GM23338 (cell line): ENCODE data around the gene HSPA9. TPM values are rescaled to one million over a fixed set of nuclear protein-coding genes. Genes with fewer than 3 reads are reported as not detected.

Experiments used
- ATAC-seq: fragments of 200-7000 bp; cut with Tn5 transposase; 3 replicates; pipeline ENCODE4 v1.9.1; 2020
- DNase-seq: peaks from one replicate; pipeline ENCODE4 v3.0.0-alpha.2; 2015; ENCODE audit warnings: low spot score
- H2AFZ ChIP-seq: fragments of 200-600 bp; sonication (generic); 2 replicates; pipeline ENCODE4 v1.8.0; 2016; ENCODE audit warnings: antibody characterized with exemption, mild to moderate bottlenecking, moderate library complexity
- H3F3A ChIP-seq: fragments of 200-600 bp; sonication (generic); replicated peaks from 2 replicates; pipeline ENCODE4 v1.8.0; 2017; ENCODE audit warnings: antibody characterized with exemption, mixed run types, low read depth
- H3K27ac ChIP-seq: fragments of 200-600 bp; sonication (generic); 2 replicates; pipeline ENCODE4 v1.6.1; 2016; ENCODE audit warnings: low read depth
- H3K27me3 ChIP-seq: fragments of 200-600 bp; sonication (generic); 2 replicates; pipeline ENCODE4 v1.8.0; 2016; ENCODE audit warnings: mild to moderate bottlenecking, mixed run types, moderate library complexity; ENCODE audit not compliant: insufficient read depth
- H3K36me3 ChIP-seq: fragments of 200-600 bp; sonication (generic); 2 replicates; pipeline ENCODE4 v1.8.0; 2016; ENCODE audit warnings: mild to moderate bottlenecking; ENCODE audit not compliant: insufficient read depth
- H3K4me1 ChIP-seq: fragments of 200-600 bp; sonication (generic); 2 replicates; pipeline ENCODE4 v1.8.0; 2016; ENCODE audit warnings: mild to moderate bottlenecking, moderate library complexity; ENCODE audit not compliant: insufficient read depth
- H3K4me2 ChIP-seq: fragments of 200-600 bp; sonication (generic); 2 replicates; pipeline ENCODE4 v1.7.1; 2017; ENCODE audit warnings: mixed run types
- H3K4me3 ChIP-seq: fragments of 200-600 bp; sonication (generic); 2 replicates; pipeline ENCODE4 v1.6.1; 2016; ENCODE audit warnings: mixed run types
- H3K79me2 ChIP-seq: fragments of 200-600 bp; sonication (generic); replicated peaks from 2 replicates; pipeline ENCODE4 v1.8.0; 2017; ENCODE audit warnings: mild to moderate bottlenecking; ENCODE audit not compliant: insufficient read depth
- H3K9me2 ChIP-seq: fragments of 200-600 bp; sonication (generic); 2 replicates; pipeline ENCODE4 v1.8.0; 2017; ENCODE audit not compliant: insufficient read depth
- H4K20me1 ChIP-seq: fragments of 200-600 bp; sonication (generic); replicated peaks from 2 replicates; pipeline ENCODE4 v1.8.0; 2017; ENCODE audit warnings: mild to moderate bottlenecking; ENCODE audit not compliant: insufficient read depth
- H3K27ac Mint-ChIP-seq: 2 replicates; pipeline ENCODE4 v1.8.0; 2020; ENCODE audit warnings: inconsistent platforms, mild to moderate bottlenecking, moderate library complexity, mixed read lengths
- H3K27me3 Mint-ChIP-seq: 3 replicates; pipeline ENCODE4 v1.8.0; 2022; ENCODE audit warnings: low read depth, mild to moderate bottlenecking, moderate library complexity, mixed read lengths, inconsistent platforms; ENCODE audit not compliant: insufficient read depth, poor library complexity
- H3K36me3 Mint-ChIP-seq: 3 replicates; pipeline ENCODE4 v1.8.0; 2021; ENCODE audit warnings: low read depth, mild to moderate bottlenecking, inconsistent platforms, moderate library complexity, mixed read lengths
- H3K4me1 Mint-ChIP-seq: 3 replicates; pipeline ENCODE4 v1.8.0; 2020; ENCODE audit warnings: mild to moderate bottlenecking, inconsistent platforms, mixed read lengths
- H3K4me3 Mint-ChIP-seq: 3 replicates; pipeline ENCODE4 v1.8.0; 2021; ENCODE audit warnings: moderate library complexity, mild to moderate bottlenecking, inconsistent platforms, mixed read lengths
- H3K9me3 Mint-ChIP-seq: 3 replicates; pipeline ENCODE4 v1.8.0; 2020; ENCODE audit warnings: moderate library complexity, mild to moderate bottlenecking, inconsistent platforms, mixed read lengths
- CREB1 ChIP-seq: fragments of 250-450 bp; sonication (Bioruptor Pico); IDR thresholded peaks from 2 replicates; pipeline ENCODE4 v1.5.0; 2020; ENCODE audit warnings: low read depth, mild to moderate bottlenecking, moderate library complexity
- EZH2 ChIP-seq: fragments of 200-600 bp; sonication (generic); IDR thresholded peaks from one replicate; pipeline ENCODE4 v1.8.0; 2017; ENCODE audit warnings: antibody characterized with exemption, mild to moderate bottlenecking, low read depth; ENCODE audit not compliant: unreplicated experiment
- EZH2phosphoT487 ChIP-seq: fragments of 200-600 bp; sonication (generic); IDR thresholded peaks from one replicate; pipeline ENCODE4 v1.8.1; 2018; ENCODE audit warnings: antibody characterized with exemption; ENCODE audit not compliant: unreplicated experiment
- JUNB ChIP-seq: IDR thresholded peaks from one replicate; pipeline ENCODE4 v1.6.1; 2016; ENCODE audit warnings: antibody characterized with exemption; ENCODE audit not compliant: unreplicated experiment
- NANOG ChIP-seq: IDR thresholded peaks from 2 replicates; pipeline ENCODE4 v1.6.1; 2016; ENCODE audit warnings: antibody characterized with exemption, borderline replicate concordance
- POLR2AphosphoS5 ChIP-seq: IDR thresholded peaks from 2 replicates; pipeline ENCODE4 v1.6.1; 2016; ENCODE audit warnings: antibody characterized with exemption, low read depth
- STAT1 ChIP-seq: IDR thresholded peaks from one replicate; pipeline ENCODE4 v1.6.1; 2016; ENCODE audit warnings: antibody characterized with exemption; ENCODE audit not compliant: unreplicated experiment
- ZNF114 ChIP-seq: fragments of 250-450 bp; sonication (Bioruptor Pico); IDR thresholded peaks from 2 replicates; pipeline ENCODE4 v1.5.0; 2020; ENCODE audit warnings: mild to moderate bottlenecking, moderate library complexity
- ZNF331 ChIP-seq: fragments of 250-450 bp; sonication (Bioruptor Pico); IDR thresholded peaks from 2 replicates; pipeline ENCODE4 v1.5.0; 2020; ENCODE audit warnings: low read depth, mild to moderate bottlenecking, moderate library complexity
- polyA plus RNA-seq: library from polyadenylated mRNA; unstranded; fragments of >200 nt; fragmentation: Nextera tagmentation; extraction: Ambion mirVana; gene quantifications from 2 replicates; pipeline ENCODE4 v1.2.1, GENCODE V29; 2016
- total RNA-seq: library from RNA; depleted of rRNA; stranded (reverse); fragments of >200 nt; shearing (Covaris generic); gene quantifications from 2 replicates; pipeline ENCODE4 v1.2.3, GENCODE V29; 2014
- TF ChIP-seq, protein P1 (sequence below): IDR thresholded peaks from one replicate; pipeline ENCODE4 v1.6.1; 2018; ENCODE audit warnings: antibody characterized with exemption; ENCODE audit not compliant: unreplicated experiment
- TF ChIP-seq, protein P2 (sequence below): fragments of 250-450 bp; sonication (Bioruptor Pico); IDR thresholded peaks from 2 replicates; pipeline ENCODE4 v1.5.0; 2020; ENCODE audit warnings: mild to moderate bottlenecking, moderate library complexity
- TF ChIP-seq, protein P3 (sequence below): IDR thresholded peaks from 2 replicates; pipeline ENCODE4 v1.6.1; 2016; ENCODE audit warnings: antibody characterized with exemption
- TF ChIP-seq, protein P4 (sequence below), 2 experiments: fragments of 200-600 bp in 1 of 2; sonication (generic) in 1 of 2; conservative IDR thresholded peaks; 2 replicates each; pipeline versions ENCODE4 v1.5.1 to v1.6.1; 2016 to 2017; ENCODE audit warnings: antibody characterized with exemption in 2 of 2, low read depth in 2 of 2, mild to moderate bottlenecking in 2 of 2, moderate library complexity in 1 of 2

Gene HSPA9
- total and polyA plus RNA-seq, 2 experiments from 2014 or later = 302 to 751 TPM

DNA sequence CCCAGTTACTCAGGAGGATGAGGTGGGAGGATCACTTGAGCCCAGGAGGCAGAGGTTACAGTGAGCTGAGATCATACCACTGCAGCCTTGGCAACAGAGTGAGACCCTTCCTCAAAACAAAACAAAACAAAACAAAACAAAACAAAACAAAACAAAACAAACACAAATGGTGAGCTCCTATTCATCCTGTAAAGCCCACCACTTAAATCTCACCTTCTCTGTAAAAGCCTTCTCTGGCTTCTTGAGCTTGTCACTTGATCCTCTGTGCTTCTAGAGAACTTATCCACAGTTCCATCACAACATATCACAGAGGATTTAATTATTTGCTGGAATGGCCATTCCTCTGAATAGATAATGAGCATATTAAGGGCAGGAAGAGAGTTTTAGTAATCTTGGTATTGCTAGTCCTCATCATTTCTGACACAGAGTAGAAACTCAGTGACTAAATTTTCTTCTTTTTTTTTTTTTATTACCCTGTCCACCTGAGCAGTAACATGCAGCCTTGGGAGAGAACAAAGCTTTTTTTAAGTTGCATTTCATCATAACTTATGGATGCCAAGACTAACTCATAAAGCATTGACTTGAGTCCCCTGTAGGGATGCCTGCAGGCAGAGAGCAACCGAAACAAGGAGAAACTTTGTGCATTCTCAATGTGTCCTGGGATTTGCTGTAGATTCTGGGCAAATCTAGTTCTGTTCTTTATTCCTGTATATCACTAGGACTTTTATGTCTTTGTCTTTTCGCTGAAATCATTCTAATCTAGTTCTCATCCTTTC, 13.0 kb upstream of the HSPA9 start:
- no peaks in the 10 kb centered on the region; the same call in 1 of the 2 replicates for H4K20me1 ChIP-seq
- H3K27ac ChIP-seq = no peak overlapping the region
- Mint-ChIP-seq H3K27me3 (peaks cover 6% of the 10 kb centered on the region), H3K36me3 (no peaks in the 10 kb centered on the region), H3K27ac (no peak overlapping the region), H3K9me3 (no peaks in the 10 kb centered on the region), H3K4me3 (no peak overlapping the region), H3K4me1 (no peaks in the 10 kb centered on the region; the same call in 2 of the 3 replicates)
- no peak overlapping the region for H3K4me2 ChIP-seq
- no peak for ATAC-seq
- no peaks in the 10 kb centered on the region for H3K36me3 ChIP-seq
- H3K27me3 ChIP-seq = no peaks in the 10 kb centered on the region
- DNase-seq = no peak
- H3K4me3 ChIP-seq = no peak overlapping the region
- no peaks in the 10 kb centered on the region for H3F3A ChIP-seq
- no peaks in the 10 kb centered on the region for H3K4me1 ChIP-seq
- no peaks in the 10 kb centered on the region for H3K9me2 ChIP-seq
- no peak overlapping the region for H2AFZ ChIP-seq
- no peaks in the 10 kb centered on the region for H3K79me2 ChIP-seq
- TF ChIP-seq POLR2AphosphoS5 = no peak
- TF ChIP-seq, protein P1, sequence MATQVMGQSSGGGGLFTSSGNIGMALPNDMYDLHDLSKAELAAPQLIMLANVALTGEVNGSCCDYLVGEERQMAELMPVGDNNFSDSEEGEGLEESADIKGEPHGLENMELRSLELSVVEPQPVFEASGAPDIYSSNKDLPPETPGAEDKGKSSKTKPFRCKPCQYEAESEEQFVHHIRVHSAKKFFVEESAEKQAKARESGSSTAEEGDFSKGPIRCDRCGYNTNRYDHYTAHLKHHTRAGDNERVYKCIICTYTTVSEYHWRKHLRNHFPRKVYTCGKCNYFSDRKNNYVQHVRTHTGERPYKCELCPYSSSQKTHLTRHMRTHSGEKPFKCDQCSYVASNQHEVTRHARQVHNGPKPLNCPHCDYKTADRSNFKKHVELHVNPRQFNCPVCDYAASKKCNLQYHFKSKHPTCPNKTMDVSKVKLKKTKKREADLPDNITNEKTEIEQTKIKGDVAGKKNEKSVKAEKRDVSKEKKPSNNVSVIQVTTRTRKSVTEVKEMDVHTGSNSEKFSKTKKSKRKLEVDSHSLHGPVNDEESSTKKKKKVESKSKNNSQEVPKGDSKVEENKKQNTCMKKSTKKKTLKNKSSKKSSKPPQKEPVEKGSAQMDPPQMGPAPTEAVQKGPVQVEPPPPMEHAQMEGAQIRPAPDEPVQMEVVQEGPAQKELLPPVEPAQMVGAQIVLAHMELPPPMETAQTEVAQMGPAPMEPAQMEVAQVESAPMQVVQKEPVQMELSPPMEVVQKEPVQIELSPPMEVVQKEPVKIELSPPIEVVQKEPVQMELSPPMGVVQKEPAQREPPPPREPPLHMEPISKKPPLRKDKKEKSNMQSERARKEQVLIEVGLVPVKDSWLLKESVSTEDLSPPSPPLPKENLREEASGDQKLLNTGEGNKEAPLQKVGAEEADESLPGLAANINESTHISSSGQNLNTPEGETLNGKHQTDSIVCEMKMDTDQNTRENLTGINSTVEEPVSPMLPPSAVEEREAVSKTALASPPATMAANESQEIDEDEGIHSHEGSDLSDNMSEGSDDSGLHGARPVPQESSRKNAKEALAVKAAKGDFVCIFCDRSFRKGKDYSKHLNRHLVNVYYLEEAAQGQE = no peak
- no peak for TF ChIP-seq NANOG
- TF ChIP-seq, protein P2, sequence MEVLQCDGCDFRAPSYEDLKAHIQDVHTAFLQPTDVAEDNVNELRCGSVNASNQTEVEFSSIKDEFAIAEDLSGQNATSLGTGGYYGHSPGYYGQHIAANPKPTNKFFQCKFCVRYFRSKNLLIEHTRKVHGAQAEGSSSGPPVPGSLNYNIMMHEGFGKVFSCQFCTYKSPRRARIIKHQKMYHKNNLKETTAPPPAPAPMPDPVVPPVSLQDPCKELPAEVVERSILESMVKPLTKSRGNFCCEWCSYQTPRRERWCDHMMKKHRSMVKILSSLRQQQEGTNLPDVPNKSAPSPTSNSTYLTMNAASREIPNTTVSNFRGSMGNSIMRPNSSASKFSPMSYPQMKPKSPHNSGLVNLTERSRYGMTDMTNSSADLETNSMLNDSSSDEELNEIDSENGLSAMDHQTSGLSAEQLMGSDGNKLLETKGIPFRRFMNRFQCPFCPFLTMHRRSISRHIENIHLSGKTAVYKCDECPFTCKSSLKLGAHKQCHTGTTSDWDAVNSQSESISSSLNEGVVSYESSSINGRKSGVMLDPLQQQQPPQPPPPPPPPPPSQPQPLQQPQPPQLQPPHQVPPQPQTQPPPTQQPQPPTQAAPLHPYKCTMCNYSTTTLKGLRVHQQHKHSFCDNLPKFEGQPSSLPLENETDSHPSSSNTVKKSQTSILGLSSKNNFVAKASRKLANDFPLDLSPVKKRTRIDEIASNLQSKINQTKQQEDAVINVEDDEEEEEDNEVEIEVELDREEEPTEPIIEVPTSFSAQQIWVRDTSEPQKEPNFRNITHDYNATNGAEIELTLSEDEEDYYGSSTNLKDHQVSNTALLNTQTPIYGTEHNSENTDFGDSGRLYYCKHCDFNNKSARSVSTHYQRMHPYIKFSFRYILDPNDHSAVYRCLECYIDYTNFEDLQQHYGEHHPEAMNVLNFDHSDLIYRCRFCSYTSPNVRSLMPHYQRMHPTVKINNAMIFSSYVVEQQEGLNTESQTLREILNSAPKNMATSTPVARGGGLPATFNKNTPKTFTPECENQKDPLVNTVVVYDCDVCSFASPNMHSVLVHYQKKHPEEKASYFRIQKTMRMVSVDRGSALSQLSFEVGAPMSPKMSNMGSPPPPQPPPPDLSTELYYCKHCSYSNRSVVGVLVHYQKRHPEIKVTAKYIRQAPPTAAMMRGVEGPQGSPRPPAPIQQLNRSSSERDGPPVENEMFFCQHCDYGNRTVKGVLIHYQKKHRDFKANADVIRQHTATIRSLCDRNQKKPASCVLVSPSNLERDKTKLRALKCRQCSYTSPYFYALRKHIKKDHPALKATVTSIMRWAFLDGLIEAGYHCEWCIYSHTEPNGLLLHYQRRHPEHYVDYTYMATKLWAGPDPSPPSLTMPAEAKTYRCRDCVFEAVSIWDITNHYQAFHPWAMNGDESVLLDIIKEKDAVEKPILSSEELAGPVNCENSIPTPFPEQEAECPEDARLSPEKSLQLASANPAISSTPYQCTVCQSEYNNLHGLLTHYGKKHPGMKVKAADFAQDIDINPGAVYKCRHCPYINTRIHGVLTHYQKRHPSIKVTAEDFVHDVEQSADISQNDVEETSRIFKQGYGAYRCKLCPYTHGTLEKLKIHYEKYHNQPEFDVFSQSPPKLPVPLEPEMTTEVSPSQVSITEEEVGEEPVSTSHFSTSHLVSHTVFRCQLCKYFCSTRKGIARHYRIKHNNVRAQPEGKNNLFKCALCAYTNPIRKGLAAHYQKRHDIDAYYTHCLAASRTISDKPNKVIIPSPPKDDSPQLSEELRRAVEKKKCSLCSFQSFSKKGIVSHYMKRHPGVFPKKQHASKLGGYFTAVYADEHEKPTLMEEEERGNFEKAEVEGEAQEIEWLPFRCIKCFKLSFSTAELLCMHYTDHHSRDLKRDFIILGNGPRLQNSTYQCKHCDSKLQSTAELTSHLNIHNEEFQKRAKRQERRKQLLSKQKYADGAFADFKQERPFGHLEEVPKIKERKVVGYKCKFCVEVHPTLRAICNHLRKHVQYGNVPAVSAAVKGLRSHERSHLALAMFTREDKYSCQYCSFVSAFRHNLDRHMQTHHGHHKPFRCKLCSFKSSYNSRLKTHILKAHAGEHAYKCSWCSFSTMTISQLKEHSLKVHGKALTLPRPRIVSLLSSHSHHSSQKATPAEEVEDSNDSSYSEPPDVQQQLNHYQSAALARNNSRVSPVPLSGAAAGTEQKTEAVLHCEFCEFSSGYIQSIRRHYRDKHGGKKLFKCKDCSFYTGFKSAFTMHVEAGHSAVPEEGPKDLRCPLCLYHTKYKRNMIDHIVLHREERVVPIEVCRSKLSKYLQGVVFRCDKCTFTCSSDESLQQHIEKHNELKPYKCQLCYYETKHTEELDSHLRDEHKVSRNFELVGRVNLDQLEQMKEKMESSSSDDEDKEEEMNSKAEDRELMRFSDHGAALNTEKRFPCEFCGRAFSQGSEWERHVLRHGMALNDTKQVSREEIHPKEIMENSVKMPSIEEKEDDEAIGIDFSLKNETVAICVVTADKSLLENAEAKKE (CRISPR knock-in tag) = no peak
- TF ChIP-seq ZNF331 = no peak
- TF ChIP-seq, protein P3, sequence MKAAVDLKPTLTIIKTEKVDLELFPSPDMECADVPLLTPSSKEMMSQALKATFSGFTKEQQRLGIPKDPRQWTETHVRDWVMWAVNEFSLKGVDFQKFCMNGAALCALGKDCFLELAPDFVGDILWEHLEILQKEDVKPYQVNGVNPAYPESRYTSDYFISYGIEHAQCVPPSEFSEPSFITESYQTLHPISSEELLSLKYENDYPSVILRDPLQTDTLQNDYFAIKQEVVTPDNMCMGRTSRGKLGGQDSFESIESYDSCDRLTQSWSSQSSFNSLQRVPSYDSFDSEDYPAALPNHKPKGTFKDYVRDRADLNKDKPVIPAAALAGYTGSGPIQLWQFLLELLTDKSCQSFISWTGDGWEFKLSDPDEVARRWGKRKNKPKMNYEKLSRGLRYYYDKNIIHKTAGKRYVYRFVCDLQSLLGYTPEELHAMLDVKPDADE = no peak
- no peak for TF ChIP-seq JUNB
- TF ChIP-seq EZH2phosphoT487 = no peak
- no peak for TF ChIP-seq CREB1 (CRISPR knock-in tag)
- no peak for TF ChIP-seq ZNF114 (CRISPR knock-in tag)
- TF ChIP-seq, protein P4, sequence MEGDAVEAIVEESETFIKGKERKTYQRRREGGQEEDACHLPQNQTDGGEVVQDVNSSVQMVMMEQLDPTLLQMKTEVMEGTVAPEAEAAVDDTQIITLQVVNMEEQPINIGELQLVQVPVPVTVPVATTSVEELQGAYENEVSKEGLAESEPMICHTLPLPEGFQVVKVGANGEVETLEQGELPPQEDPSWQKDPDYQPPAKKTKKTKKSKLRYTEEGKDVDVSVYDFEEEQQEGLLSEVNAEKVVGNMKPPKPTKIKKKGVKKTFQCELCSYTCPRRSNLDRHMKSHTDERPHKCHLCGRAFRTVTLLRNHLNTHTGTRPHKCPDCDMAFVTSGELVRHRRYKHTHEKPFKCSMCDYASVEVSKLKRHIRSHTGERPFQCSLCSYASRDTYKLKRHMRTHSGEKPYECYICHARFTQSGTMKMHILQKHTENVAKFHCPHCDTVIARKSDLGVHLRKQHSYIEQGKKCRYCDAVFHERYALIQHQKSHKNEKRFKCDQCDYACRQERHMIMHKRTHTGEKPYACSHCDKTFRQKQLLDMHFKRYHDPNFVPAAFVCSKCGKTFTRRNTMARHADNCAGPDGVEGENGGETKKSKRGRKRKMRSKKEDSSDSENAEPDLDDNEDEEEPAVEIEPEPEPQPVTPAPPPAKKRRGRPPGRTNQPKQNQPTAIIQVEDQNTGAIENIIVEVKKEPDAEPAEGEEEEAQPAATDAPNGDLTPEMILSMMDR (conservative IDR thresholded peaks at IDR 0.05; ENCODE audit: low read depth in 2 of 2) = no peak
- no peak for TF ChIP-seq EZH2
- TF ChIP-seq STAT1 = no peak
